ENCODE data around the gene KRT8.
"Not testable (repeated sequence)": the region's sequence is repeated elsewhere in the genome, so short reads cannot be mapped to it uniquely, and the experiment has no call there.

KRT8 gene

DNA sequence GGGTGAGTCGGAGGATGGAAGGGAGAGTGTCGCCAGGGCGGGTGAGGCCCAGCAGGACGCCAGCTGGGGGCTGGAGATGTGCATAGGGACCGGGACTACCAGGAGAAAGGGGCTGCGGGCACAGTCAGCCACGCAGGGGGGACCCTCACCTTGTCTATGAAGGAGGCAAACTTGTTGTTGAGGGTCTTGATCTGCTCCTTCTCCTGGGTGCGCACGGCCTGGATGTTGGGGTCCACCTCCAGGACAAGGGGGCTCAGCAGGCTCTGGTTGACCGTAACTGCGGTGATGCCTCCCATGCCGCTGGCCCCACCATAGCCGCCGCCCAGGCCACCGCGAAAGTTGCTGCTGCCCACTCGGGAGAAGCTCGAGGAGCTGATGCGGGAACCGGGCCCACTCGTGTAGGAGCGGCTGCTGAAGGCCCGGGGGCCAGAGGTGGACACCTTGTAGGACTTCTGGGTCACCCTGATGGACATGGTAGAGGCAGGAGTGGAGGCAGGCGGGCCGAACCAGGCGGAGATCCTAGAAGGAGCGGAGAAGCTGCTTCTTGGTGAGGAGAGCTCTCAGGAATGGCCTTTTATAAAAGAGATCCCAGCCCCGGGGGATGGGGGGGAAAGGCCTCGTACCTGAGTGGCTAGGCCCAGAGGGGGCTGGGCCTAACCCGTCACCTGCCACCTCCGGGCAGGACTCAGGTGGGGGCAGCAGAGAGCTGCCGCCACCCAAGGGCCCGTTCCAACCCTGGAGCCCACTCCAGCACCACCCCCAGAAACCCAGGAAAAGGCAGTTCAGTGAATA is at the start of gene KRT8:
Gene KRT8 (minus strand): TSS at position 568 of the 792 bp plus-strand sequence. CDS start 95 bp downstream, at position 473.
- not testable (repeated sequence) for H3K9me3 Mint-ChIP-seq; H3K4me1 Mint-ChIP-seq; ATAC-seq (ENCODE audit: low read depth); H3K36me3 Mint-ChIP-seq; DNase-seq (ENCODE audit: low spot score in 2 of 2); H3K27ac Mint-ChIP-seq
- peak within 1 kb of the TSS; percentile 79 for H3K4me3 Mint-ChIP-seq
- H3K27me3 Mint-ChIP-seq, result peaks cover 16% of the 10 kb centered on the region

DNA sequence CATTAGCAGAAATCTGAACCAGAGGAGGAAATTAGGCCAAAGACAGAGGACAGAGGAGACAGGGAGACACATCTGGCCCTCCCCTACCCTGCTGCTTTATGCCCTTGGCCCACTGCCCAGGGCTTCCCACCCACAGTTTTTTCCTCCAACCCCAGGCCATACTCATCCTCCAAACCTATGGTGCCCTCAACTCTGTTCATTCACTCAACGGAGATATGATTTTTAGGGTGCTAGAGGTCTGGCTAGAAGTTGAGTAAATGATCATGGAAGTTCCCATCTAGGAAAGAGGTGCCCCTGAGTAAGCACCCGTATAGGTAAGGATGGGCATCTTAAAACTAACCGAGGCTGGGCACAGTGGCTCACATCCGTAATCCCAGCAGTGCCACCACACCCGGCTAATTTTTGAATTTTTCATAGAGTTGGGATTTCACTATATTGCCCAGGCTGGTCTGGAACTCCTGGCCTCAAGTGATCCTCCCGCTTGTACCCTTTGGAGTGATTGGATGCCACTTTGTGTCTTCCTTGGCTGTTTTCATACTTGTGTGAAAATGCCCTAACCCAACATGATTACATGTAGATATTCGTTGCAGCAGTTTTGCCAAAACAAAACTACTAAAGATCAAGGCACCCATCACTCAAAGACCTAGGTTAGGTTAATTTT is 48.4 kb upstream of the KRT8 start:
- H3K4me1 Mint-ChIP-seq, result peaks cover 7% of the 10 kb centered on the region
- H3K4me3 Mint-ChIP-seq, result no peak overlapping the region
- ATAC-seq (ENCODE audit: low read depth) (no peak), DNase-seq (ENCODE audit: low spot score in 2 of 2) (no peak)
- H3K27ac Mint-ChIP-seq, result no peak overlapping the region
- no peaks in the 10 kb centered on the region for H3K36me3 Mint-ChIP-seq
- H3K27me3 Mint-ChIP-seq, result no peaks in the 10 kb centered on the region
- H3K9me3 Mint-ChIP-seq, result no peaks in the 10 kb centered on the region

DNA sequence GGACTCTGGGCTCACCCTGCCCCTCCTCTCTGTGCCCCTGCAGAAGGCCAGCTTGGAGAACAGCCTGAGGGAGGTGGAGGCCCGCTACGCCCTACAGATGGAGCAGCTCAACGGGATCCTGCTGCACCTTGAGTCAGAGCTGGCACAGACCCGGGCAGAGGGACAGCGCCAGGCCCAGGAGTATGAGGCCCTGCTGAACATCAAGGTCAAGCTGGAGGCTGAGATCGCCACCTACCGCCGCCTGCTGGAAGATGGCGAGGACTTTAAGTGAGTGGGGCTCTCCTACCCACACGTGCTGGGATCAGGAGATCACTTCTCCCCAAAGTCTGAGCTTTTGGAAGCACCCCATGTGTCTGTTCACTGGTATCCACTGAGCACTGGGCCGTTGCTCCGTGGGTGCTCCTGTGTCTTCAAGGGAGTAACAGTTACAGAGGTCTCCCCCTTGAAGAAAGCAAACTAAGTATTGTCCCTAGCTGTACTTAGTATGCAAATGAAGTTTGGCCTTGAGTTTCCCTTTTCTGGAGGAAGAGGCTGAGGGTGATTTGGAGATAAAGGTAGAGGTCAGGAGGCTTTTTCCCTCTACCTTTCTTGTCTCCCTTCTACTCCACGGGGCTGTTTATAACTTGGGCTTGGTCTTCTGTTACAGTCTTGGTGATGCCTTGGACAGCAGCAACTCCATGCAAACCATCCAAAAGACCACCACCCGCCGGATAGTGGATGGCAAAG is 47.4 kb upstream of the KRT8 start:
- no peak overlapping the region for H3K4me3 Mint-ChIP-seq
- ATAC-seq (ENCODE audit: low read depth), result no peak
- H3K4me1 Mint-ChIP-seq, result peaks cover 7% of the 10 kb centered on the region
- H3K27me3 Mint-ChIP-seq, result no peaks in the 10 kb centered on the region
- DNase-seq (ENCODE audit: low spot score in 2 of 2), result no peak
- H3K36me3 Mint-ChIP-seq, result no peaks in the 10 kb centered on the region
- H3K9me3 Mint-ChIP-seq, result no peaks in the 10 kb centered on the region
- no peak overlapping the region for H3K27ac Mint-ChIP-seq

DNA sequence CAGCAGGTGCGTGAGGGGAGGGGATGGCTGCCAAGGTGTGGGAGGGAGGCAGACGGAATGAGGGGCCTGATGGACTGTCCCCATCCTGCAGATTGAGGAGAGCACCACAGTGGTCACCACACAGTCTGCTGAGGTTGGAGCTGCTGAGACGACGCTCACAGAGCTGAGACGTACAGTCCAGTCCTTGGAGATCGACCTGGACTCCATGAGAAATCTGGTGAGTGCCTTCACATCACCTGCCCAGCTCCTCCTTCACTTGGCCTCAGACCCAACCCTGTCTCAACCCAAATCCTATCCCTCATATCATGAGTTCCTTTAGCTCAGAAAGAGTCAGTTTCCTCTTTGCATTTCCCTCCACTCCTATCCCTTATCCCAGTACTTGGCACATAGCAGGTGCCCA is 46.8 kb upstream of the KRT8 start:
- no peak for DNase-seq (ENCODE audit: low spot score in 2 of 2)
- Mint-ChIP-seq H3K27me3 (peaks cover 2% of the 10 kb centered on the region), H3K4me1 (peaks cover 7% of the 10 kb centered on the region), H3K9me3 (no peaks in the 10 kb centered on the region), H3K36me3 (no peaks in the 10 kb centered on the region), H3K4me3 (no peak overlapping the region), H3K27ac (no peak overlapping the region)
- ATAC-seq (ENCODE audit: low read depth), result no peak

DNA sequence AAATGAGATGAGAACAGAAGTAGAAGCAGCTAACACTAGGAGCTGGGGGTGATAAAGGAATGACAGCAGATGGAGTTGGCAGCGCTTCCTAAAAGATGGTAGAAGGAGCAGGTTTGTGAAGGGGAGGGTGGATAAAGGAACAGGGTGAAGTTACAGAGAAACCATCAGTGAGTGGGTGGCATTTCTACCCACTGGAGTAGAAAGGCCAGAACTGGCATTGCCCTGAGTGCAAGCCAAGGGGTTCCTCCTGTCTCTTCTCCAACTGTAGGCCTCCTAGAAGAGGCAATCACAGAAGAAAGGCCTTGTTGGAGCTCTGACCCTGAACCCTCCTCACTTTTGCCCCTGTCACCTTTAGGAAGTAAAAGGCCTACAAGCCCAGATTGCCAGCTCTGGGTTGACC is 46.2 kb upstream of the KRT8 start:
- no peak for DNase-seq (ENCODE audit: low spot score in 2 of 2)
- no peak for ATAC-seq (ENCODE audit: low read depth)
- Mint-ChIP-seq H3K4me3 (no peak overlapping the region), H3K4me1 (peaks cover 7% of the 10 kb centered on the region), H3K36me3 (no peaks in the 10 kb centered on the region), H3K9me3 (no peaks in the 10 kb centered on the region), H3K27me3 (peaks cover 2% of the 10 kb centered on the region), H3K27ac (no peak overlapping the region)

DNA sequence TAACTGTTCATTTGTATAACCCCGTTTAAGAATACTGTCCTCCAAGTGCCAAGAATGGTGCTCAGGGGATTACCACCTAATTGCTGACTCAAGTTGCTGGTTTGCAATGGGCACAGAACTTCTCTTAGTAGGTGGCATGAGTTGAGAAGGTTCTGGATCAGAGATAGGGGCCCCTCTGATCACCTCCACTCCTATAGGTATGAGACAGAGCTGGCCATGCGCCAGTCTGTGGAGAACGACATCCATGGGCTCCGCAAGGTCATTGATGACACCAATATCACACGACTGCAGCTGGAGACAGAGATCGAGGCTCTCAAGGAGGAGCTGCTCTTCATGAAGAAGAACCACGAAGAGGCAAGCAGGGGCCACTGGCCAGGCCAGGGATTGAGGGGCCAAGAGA is 45.7 kb upstream of the KRT8 start:
- H3K4me3 Mint-ChIP-seq, result no peak overlapping the region
- no peaks in the 10 kb centered on the region for H3K9me3 Mint-ChIP-seq
- no peak for DNase-seq (ENCODE audit: low spot score in 2 of 2)
- H3K27me3 Mint-ChIP-seq, result peaks cover 3% of the 10 kb centered on the region
- no peaks in the 10 kb centered on the region for H3K36me3 Mint-ChIP-seq
- H3K4me1 Mint-ChIP-seq, result peaks cover 7% of the 10 kb centered on the region
- H3K27ac Mint-ChIP-seq, result no peak overlapping the region
- no peak for ATAC-seq (ENCODE audit: low read depth)

DNA sequence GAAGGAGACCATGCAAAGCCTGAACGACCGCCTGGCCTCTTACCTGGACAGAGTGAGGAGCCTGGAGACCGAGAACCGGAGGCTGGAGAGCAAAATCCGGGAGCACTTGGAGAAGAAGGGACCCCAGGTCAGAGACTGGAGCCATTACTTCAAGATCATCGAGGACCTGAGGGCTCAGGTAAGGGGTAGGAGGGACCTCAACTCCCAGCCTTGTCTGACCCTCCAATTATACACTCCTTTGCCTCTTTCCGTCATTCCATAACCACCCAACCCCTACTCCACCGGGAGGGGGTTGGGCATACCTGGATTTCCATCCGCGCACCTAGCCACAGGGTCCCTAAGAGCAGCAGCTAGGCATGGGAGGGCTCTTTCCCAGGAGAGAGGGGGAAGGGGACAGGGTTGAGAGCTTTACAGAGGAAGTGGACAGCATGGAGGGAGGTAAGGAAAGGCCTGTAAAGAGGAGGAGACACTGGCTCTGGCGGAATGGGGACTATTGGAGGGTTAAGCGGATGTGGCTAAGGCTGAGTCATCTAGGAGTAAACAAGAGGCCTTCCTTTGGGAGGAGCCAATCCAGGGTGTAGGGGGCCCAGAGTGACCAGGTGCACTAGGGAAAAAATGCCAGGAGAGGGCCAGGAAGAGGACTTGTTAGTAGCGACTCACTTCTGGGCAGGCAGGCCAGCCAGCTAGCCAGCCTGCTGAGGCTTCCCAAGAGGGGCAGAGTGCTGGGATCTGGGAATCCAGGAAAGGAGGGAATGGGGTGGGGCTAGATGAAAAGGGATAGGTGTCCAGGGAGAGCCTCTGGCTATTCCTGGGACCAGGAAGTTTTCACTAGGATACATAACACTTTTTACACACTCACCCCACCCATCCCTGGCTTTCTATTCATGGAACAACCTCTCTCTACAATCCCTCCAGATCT is 44.8 kb upstream of the KRT8 start:
- no peak for ATAC-seq (ENCODE audit: low read depth)
- H3K27ac Mint-ChIP-seq, result no peak overlapping the region
- peak overlapping the region; percentile 79 for H3K4me3 Mint-ChIP-seq
- no peak for DNase-seq (ENCODE audit: low spot score in 2 of 2)
- H3K36me3 Mint-ChIP-seq, result no peaks in the 10 kb centered on the region
- H3K9me3 Mint-ChIP-seq, result no peaks in the 10 kb centered on the region
- H3K27me3 Mint-ChIP-seq, result peaks cover 12% of the 10 kb centered on the region
- H3K4me1 Mint-ChIP-seq, result peaks cover 7% of the 10 kb centered on the region

DNA sequence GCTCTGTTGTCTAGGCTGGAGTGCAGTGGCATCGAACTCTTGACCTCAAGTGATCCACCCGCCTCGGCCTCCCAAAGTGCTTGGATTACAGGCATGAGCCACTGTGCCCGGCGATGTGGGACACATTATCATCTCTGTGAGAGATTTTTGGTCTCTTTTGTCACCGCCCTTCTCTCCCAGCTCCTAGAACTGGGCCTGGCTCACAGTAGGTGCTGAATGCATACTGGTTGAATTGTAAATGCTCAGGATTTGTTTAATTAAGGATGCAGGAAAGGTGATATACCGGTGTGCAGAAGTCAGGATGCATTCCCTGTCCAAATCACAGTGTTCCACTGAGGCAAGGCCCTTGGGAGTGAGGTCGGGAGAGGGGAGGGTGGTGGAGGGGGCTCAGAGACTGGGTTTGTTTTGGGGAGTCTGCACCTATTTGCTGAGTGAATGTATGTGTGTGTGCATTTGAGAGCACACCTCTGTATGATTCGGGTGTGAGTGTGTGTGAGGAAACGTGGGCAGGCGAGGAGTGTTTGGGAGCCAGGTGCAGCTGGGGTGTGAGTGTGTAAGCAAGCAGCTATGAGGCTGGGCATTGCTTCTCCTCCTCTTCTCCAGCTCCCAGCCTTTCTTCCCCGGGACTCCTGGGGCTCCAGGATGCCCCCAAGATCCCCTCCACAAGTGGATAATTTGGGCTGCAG is 43.0 kb upstream of the KRT8 start:
- ATAC-seq (ENCODE audit: low read depth) (no peak), DNase-seq (ENCODE audit: low spot score in 2 of 2) (no peak)
- Mint-ChIP-seq H3K4me1 (peaks cover 7% of the 10 kb centered on the region), H3K4me3 (peak overlapping the region; percentile 88), H3K27ac (no peak overlapping the region), H3K9me3 (no peaks in the 10 kb centered on the region), H3K36me3 (no peaks in the 10 kb centered on the region), H3K27me3 (peaks cover 21% of the 10 kb centered on the region)

DNA sequence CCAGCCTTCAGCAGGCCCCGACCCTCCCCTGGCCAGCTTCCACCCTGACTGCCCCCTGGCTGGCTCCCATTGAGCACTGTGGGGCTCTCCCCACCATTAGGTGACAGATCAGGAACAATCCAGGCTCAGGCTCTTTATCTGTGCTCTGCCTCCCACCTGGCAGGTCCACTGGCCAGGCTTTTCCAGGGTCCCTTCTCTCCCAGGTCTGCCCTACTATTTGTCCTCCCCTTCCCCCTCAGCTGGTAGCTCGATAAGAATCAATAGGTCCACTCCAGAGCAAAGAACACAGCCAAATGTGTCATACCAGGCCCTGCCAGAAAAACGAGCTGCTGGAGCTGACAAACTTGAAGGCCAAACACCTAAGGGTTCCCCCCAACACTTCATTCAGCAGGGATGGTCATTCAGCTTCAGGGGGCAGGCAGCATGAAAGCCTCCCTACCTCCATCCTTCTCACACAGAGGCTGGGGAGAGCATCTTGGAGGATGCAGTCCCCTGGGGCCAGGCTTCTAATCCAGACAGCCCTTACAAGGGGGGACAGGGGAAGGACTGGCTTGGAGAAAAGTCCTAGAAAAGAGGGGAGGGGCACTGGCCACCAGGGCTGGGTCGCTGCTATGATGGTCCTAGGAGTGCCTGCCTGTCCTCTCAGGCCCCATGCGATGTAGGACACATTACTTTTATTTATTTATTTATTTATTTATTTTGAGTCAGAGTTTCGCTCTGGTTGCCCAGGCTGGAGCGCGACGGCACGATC is 42.1 kb upstream of the KRT8 start:
- H3K36me3 Mint-ChIP-seq, result no peaks in the 10 kb centered on the region
- peaks cover 7% of the 10 kb centered on the region for H3K4me1 Mint-ChIP-seq
- ATAC-seq (ENCODE audit: low read depth), result no peak
- H3K27ac Mint-ChIP-seq, result no peak overlapping the region
- no peak overlapping the region for H3K4me3 Mint-ChIP-seq
- no peak for DNase-seq (ENCODE audit: low spot score in 2 of 2)
- H3K27me3 Mint-ChIP-seq, result peaks cover 25% of the 10 kb centered on the region
- H3K9me3 Mint-ChIP-seq, result no peaks in the 10 kb centered on the region

DNA sequence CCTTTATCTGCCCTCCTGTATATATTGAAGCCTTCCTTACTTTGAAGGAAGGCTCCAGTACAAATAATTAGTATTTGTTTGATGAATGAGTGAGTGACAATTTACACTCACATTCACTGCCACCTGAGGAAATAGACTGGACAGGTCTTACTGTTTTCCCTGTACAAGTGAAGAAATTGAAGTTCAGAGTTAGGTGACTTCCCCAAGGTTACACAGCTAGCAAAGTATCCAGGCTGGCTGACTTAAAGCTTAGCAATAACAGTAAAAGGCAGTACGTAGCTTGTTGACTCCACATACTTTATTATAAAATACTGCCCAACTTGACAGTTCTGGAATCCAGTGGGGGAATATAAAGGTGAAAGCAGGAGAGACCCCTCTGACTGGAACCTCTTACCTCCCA is 41.5 kb upstream of the KRT8 start:
- Mint-ChIP-seq H3K27ac (no peak overlapping the region), H3K4me1 (peaks cover 5% of the 10 kb centered on the region), H3K27me3 (peaks cover 25% of the 10 kb centered on the region), H3K9me3 (no peaks in the 10 kb centered on the region), H3K36me3 (no peaks in the 10 kb centered on the region), H3K4me3 (no peak overlapping the region)
- DNase-seq (ENCODE audit: low spot score in 2 of 2) (no peak), ATAC-seq (ENCODE audit: low read depth) (no peak)

DNA sequence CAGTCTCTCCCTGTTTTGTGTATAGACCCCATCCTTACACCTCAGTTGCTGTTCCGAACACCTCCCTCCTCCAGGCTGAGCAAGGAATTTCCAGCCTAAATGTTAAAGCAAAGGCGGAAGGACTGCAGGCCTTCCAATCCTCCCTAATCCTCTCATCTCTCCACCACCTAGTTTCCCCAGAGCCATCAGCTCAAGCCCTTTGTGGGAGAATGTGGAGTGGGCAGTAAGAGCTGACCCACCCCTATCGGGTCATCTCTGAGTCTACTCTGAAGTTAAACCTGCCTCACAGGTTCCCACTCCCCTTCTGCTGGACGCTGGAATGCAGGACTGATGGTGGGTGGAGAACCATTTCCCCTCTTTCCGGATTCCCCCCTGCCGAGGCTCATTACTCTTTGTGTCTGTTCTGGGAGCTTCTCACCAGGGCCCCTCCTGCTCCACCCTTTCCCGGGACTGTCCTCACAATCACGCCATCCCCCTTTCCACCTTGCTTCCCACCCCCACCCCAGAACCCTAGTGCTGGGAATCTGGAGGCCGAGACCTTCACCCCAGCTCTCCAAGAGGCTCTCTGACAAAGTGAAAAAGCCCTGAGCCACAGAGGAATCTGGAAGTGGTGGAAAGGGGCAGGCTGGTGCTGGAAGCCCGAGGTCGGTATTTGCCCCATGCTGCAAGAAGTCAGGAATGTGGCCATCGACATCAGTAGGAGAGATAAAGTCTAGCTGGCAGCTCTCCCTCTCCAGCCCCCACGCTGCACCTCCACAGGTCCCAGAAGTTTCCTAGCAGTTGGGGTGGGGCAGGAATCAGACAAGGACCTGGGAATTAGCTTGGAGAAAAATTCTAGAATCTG is 40.7 kb upstream of the KRT8 start:
- ATAC-seq (ENCODE audit: low read depth), result no peak
- Mint-ChIP-seq H3K27ac (no peak overlapping the region), H3K27me3 (peaks cover 25% of the 10 kb centered on the region), H3K4me3 (no peak overlapping the region), H3K4me1 (peaks cover 5% of the 10 kb centered on the region), H3K9me3 (no peaks in the 10 kb centered on the region), H3K36me3 (no peaks in the 10 kb centered on the region)
- no peak for DNase-seq (ENCODE audit: low spot score in 2 of 2)

Data from memory B cell (primary cell).